ENCODE measurements around the gene USP35.

USP35 gene

GRCh38 chr11:78199653-78200015 is 10.9 kb downstream of the USP35 start:
- no peak for DNase-seq

GRCh38 chr11:78200061-78200460 is 11.3 kb downstream of the USP35 start:
- DNase-seq, result no peak

GRCh38 chr11:78200553-78200952 is 11.8 kb downstream of the USP35 start:
- no peak for DNase-seq

- no peak for DNase-seq
Observed at GRCh38 chr11:78201096-78201818, 12.5 kb downstream of the USP35 start.

- DNase-seq, result no peak
Observed at GRCh38 chr11:78202733-78203167, 14.0 kb downstream of the USP35 start.

GRCh38 chr11:78203184-78203583 is 14.5 kb downstream of the USP35 start:
- DNase-seq, result no peak

- no peak for DNase-seq
Observed at GRCh38 chr11:78205256-78205655, 16.5 kb downstream of the USP35 start.

GRCh38 chr11:78205691-78206090 is 17.0 kb downstream of the USP35 start:
- DNase-seq, result no peak

- no peak for DNase-seq
Observed at GRCh38 chr11:78207532-78208256, 19.0 kb downstream of the USP35 start.

GRCh38 chr11:78208257-78209165 is 19.8 kb downstream of the USP35 start:
- no peak for DNase-seq

GRCh38 chr11:78209478-78209877 is 20.8 kb downstream of the USP35 start:
- no peak for DNase-seq

- no peak for DNase-seq
Observed at GRCh38 chr11:78210000-78210608, 21.4 kb downstream of the USP35 start.

- DNase-seq, result no peak
Observed at GRCh38 chr11:78211565-78211964, 22.8 kb downstream of the USP35 start.

- DNase-seq, result no peak
Observed at GRCh38 chr11:78212586-78213371, 24.1 kb downstream of the USP35 start.

GRCh38 chr11:78213526-78214330 is 25.0 kb downstream of the USP35 start:
- DNase-seq, result no peak

GRCh38 chr11:78214331-78215194 is 25.8 kb downstream of the USP35 start:
- DNase-seq, result no peak

- no peak for DNase-seq
Observed at GRCh38 chr11:78216021-78216420, 27.3 kb downstream of the USP35 start.

- no peak for DNase-seq
Observed at GRCh38 chr11:78216571-78217287, 28.0 kb downstream of the USP35 start.
